ENCODE data around the gene PRSS48.

GRCh38 chr4:151246742-151247141, 30.2 kb upstream of the PRSS48 start:
- TF ChIP-seq GATA2 (IDR thresholded peaks at IDR 0.05; ENCODE audit: low read depth, low read length) (no peak), GATA3 (IDR thresholded peaks at IDR 0.05; ENCODE audit: low read depth, low read length) (no peak)
